HG02759 (cell line): Measurements from ENCODE around the gene MEAF6.
"Not testable (repeated sequence)": the region's sequence is repeated elsewhere in the genome, so short reads cannot be mapped to it uniquely, and the experiment has no call there.

Experiments used
- ATAC-seq: cut with Tn5 transposase; IDR thresholded peaks from one replicate; pipeline ENCODE4 v1.9.1; 2021; ENCODE audit warnings: mild to moderate bottlenecking, moderate library complexity; ENCODE audit not compliant: unreplicated experiment

The MEAF6 gene

GRCh38 chr1:37514350-37515184 is at the start of gene MEAF6:
MEAF6 (minus strand) TSS chr1:37514766; CDS start chr1:37514746, 20 bp downstream.
- peak; percentile 95 for ATAC-seq

GRCh38 chr1:37562984-37563383 is 48.4 kb upstream of the MEAF6 start:
- ATAC-seq: no peak

GRCh38 chr1:37561133-37562132 is 46.9 kb upstream of the MEAF6 start:
- ATAC-seq: no peak

GRCh38 chr1:37560401-37561132 is 46.0 kb upstream of the MEAF6 start:
- no peak for ATAC-seq

GRCh38 chr1:37559957-37560379 is 45.4 kb upstream of the MEAF6 start:
- not testable (repeated sequence) for ATAC-seq

- ATAC-seq: no peak
These were observed 44.5 kb upstream of the MEAF6 start for GRCh38 chr1:37559080-37559479.

GRCh38 chr1:37558411-37558810 is 43.8 kb upstream of the MEAF6 start:
- ATAC-seq: no peak

GRCh38 chr1:37557402-37557801 is 42.8 kb upstream of the MEAF6 start:
- no peak for ATAC-seq

GRCh38 chr1:37556712-37557196 is 42.2 kb upstream of the MEAF6 start, which contains the start of gene DNALI1:
DNALI1 (plus strand) TSS chr1:37556940; CDS start chr1:37556995, 55 bp downstream.
- ATAC-seq: no peak

- ATAC-seq: peak; percentile 88
These were observed 39.6 kb upstream of the MEAF6 start, which contains the start of gene SNIP1 for GRCh38 chr1:37553927-37554808. SNIP1 (minus strand) TSS chr1:37554293; CDS start chr1:37554229, 64 bp downstream.

GRCh38 chr1:37553598-37553926 is 39.0 kb upstream of the MEAF6 start:
- ATAC-seq: no peak

- ATAC-seq: no peak
These were observed 34.8 kb upstream of the MEAF6 start for GRCh38 chr1:37549341-37549740.

- ATAC-seq: no peak
These were observed 30.5 kb upstream of the MEAF6 start for GRCh38 chr1:37545019-37545418.

GRCh38 chr1:37544530-37544929 is 30.0 kb upstream of the MEAF6 start:
- ATAC-seq: no peak

GRCh38 chr1:37540036-37540785 is 25.6 kb upstream of the MEAF6 start:
- no peak for ATAC-seq

GRCh38 chr1:37539154-37539553 is 24.6 kb upstream of the MEAF6 start:
- not testable (repeated sequence) for ATAC-seq

GRCh38 chr1:37537378-37537777 is 22.8 kb upstream of the MEAF6 start:
- ATAC-seq: no peak

- ATAC-seq: no peak
These were observed 18.9 kb upstream of the MEAF6 start for GRCh38 chr1:37533317-37534093.
